GM23248 (cell line): ENCODE data around the gene SERTM2. TPM values are rescaled to one million over a fixed set of nuclear protein-coding genes. Genes with fewer than 3 reads are reported as not detected.

Source experiments
- DNase-seq: peaks from one replicate; pipeline ENCODE4 v3.0.0-alpha.2; 2015
- H2AFZ ChIP-seq: fragments of 200-600 bp; sonication (generic); 2 replicates; pipeline ENCODE4 v1.6.1; 2016; ENCODE audit warnings: antibody characterized with exemption
- H3F3A ChIP-seq: fragments of 200-600 bp; sonication (generic); 2 replicates; pipeline ENCODE4 v1.6.1; 2016; ENCODE audit warnings: mild to moderate bottlenecking, antibody characterized with exemption, mixed run types; ENCODE audit not compliant: insufficient read depth
- H3K27ac ChIP-seq: fragments of 200-600 bp; sonication (generic); 2 replicates; pipeline ENCODE4 v1.5.1; 2016; ENCODE audit warnings: mild to moderate bottlenecking
- H3K27me3 ChIP-seq: fragments of 200-600 bp; sonication (generic); replicated peaks from 2 replicates; pipeline ENCODE4 v1.6.1; 2016; ENCODE audit warnings: mild to moderate bottlenecking; ENCODE audit not compliant: insufficient read depth
- H3K36me3 ChIP-seq: fragments of 200-600 bp; sonication (generic); 2 replicates; pipeline ENCODE4 v1.6.1; 2016; ENCODE audit warnings: low read depth, mild to moderate bottlenecking
- H3K4me1 ChIP-seq: fragments of 200-600 bp; sonication (generic); 2 replicates; pipeline ENCODE4 v1.6.1; 2016; ENCODE audit warnings: mild to moderate bottlenecking; ENCODE audit not compliant: insufficient read depth
- H3K4me2 ChIP-seq: fragments of 200-600 bp; sonication (generic); one replicate; pipeline ENCODE4 v1.6.1; 2016; ENCODE audit warnings: mild to moderate bottlenecking; ENCODE audit not compliant: unreplicated experiment
- H3K4me3 ChIP-seq: fragments of 200-600 bp; sonication (generic); 2 replicates; pipeline ENCODE4 v1.5.1; 2016; ENCODE audit warnings: mild to moderate bottlenecking
- H3K79me2 ChIP-seq: fragments of 200-600 bp; sonication (generic); 2 replicates; pipeline ENCODE4 v1.6.1; 2016; ENCODE audit warnings: mild to moderate bottlenecking; ENCODE audit not compliant: insufficient read depth
- H3K9ac ChIP-seq: fragments of 200-600 bp; sonication (generic); 2 replicates; pipeline ENCODE4 v1.6.1; 2016; ENCODE audit warnings: mild to moderate bottlenecking
- H3K9me2 ChIP-seq: fragments of 200-600 bp; sonication (generic); 2 replicates; pipeline ENCODE4 v1.6.1; 2016; ENCODE audit warnings: mixed run types, mild to moderate bottlenecking, moderate library complexity; ENCODE audit not compliant: insufficient read depth
- H3K9me3 ChIP-seq: fragments of 200-600 bp; sonication (generic); one replicate; pipeline ENCODE4 v1.6.1; 2017; ENCODE audit warnings: low read depth
- H4K20me1 ChIP-seq: fragments of 200-600 bp; sonication (generic); 2 replicates; pipeline ENCODE4 v1.6.0; 2016; ENCODE audit not compliant: insufficient read depth
- EZH2 ChIP-seq: fragments of 200-600 bp; sonication (generic); IDR thresholded peaks from 2 replicates; pipeline ENCODE4 v1.6.1; 2018; ENCODE audit warnings: antibody characterized with exemption, mild to moderate bottlenecking; ENCODE audit not compliant: insufficient read depth, poor library complexity, severe bottlenecking
- EZH2phosphoT487 ChIP-seq: fragments of 200-600 bp; sonication (generic); IDR thresholded peaks from 2 replicates; pipeline ENCODE4 v1.6.1; 2018; ENCODE audit warnings: antibody characterized with exemption, moderate library complexity, mild to moderate bottlenecking, low read depth; ENCODE audit not compliant: insufficient read depth
- WGBS, 2 experiments: methylation state at CpG; one replicate each; pipeline ENCODE4 v1.1.6; 2015 to 2017; ENCODE audit warnings: low lambda C conversion rate in 2 of 2, low coverage in 1 of 2; ENCODE audit errors: missing lambda C conversion rate in 2 of 2; 5-methylcytosine and 5-hydroxymethylcytosine counted together
- in situ Hi-C: fragments of 300-500 bp; cut with MboI; formaldehyde crosslinking; loops from 2 replicates; pipeline ENCODE4 v1.15.0; 2020
- polyA plus RNA-seq: library from polyadenylated mRNA; unstranded; fragments of >200 nt; fragmentation: Nextera tagmentation; extraction: Ambion mirVana; gene quantifications from 2 replicates; pipeline ENCODE4 v1.2.1, GENCODE V29; 2016
- total RNA-seq: library from RNA; depleted of rRNA; stranded (reverse); fragments of >200 nt; shearing (Covaris generic); gene quantifications from 2 replicates; pipeline ENCODE4 v1.2.3, GENCODE V29; 2014

Gene SERTM2
- total and polyA plus RNA-seq, 2 experiments from 2014 or later = not detected

- no peak for DNase-seq
- H2AFZ ChIP-seq = no peak overlapping the region
- in situ Hi-C loops = no loop called here
- H3K4me3 ChIP-seq = no peak overlapping the region
- H3K4me2 ChIP-seq = no peak overlapping the region
- H4K20me1 ChIP-seq = no peaks in the 10 kb centered on the region
- H3K27me3 ChIP-seq = no peaks in the 10 kb centered on the region
- no peaks in the 10 kb centered on the region for H3F3A ChIP-seq
- no peaks in the 10 kb centered on the region for H3K9me3 ChIP-seq
- no peak for TF ChIP-seq EZH2phosphoT487
- TF ChIP-seq EZH2 = no peak
- no peaks in the 10 kb centered on the region for H3K79me2 ChIP-seq
- H3K4me1 ChIP-seq = no peaks in the 10 kb centered on the region
- H3K9ac ChIP-seq = no peak overlapping the region
- H3K27ac ChIP-seq = no peak overlapping the region
- no peaks in the 10 kb centered on the region for H3K36me3 ChIP-seq
- H3K9me2 ChIP-seq = no peaks in the 10 kb centered on the region
These were observed 29.5 kb upstream of the SERTM2 start for GRCh38 chrX:111481896-111482295.

GRCh38 chrX:111483135-111483534, 28.3 kb upstream of the SERTM2 start:
- 0 to 10% methylated on average over 2 of the region's 2 CpGs for WGBS, 2 experiments
- H3K4me3 ChIP-seq = no peak overlapping the region
- no peak for DNase-seq
- TF ChIP-seq EZH2phosphoT487 = no peak
- no peaks in the 10 kb centered on the region for H3F3A ChIP-seq
- no peaks in the 10 kb centered on the region for H3K79me2 ChIP-seq
- H3K36me3 ChIP-seq = no peaks in the 10 kb centered on the region
- no peaks in the 10 kb centered on the region for H3K9me2 ChIP-seq
- H2AFZ ChIP-seq = no peak overlapping the region
- H3K4me2 ChIP-seq = no peak overlapping the region
- H3K27ac ChIP-seq = no peak overlapping the region
- H3K27me3 ChIP-seq = no peaks in the 10 kb centered on the region
- no peak overlapping the region for H3K9ac ChIP-seq
- H3K4me1 ChIP-seq = no peaks in the 10 kb centered on the region
- H3K9me3 ChIP-seq = no peaks in the 10 kb centered on the region
- H4K20me1 ChIP-seq = no peaks in the 10 kb centered on the region
- in situ Hi-C loops = no loop called here

- in situ Hi-C loops = no loop called here
- Histone ChIP-seq H3K9me3 (no peaks in the 10 kb centered on the region), H3K27me3 (no peaks in the 10 kb centered on the region), H3F3A (no peaks in the 10 kb centered on the region), H3K4me3 (no peak overlapping the region), H3K4me1 (no peaks in the 10 kb centered on the region), H3K9me2 (no peaks in the 10 kb centered on the region), H3K27ac (no peak overlapping the region), H3K4me2 (no peak overlapping the region), H3K9ac (no peak overlapping the region), H3K36me3 (no peaks in the 10 kb centered on the region), H4K20me1 (no peaks in the 10 kb centered on the region), H2AFZ (no peak overlapping the region), H3K79me2 (no peaks in the 10 kb centered on the region)
- no peak for TF ChIP-seq EZH2phosphoT487
- TF ChIP-seq EZH2 = no peak
- no peak for DNase-seq
These were observed 27.6 kb upstream of the SERTM2 start for GRCh38 chrX:111483881-111484280.

- Histone ChIP-seq H4K20me1 (no peaks in the 10 kb centered on the region), H3K36me3 (no peaks in the 10 kb centered on the region), H3K79me2 (no peaks in the 10 kb centered on the region), H3F3A (no peaks in the 10 kb centered on the region), H3K9me2 (no peaks in the 10 kb centered on the region), H3K9me3 (no peaks in the 10 kb centered on the region), H3K4me3 (no peak overlapping the region), H3K9ac (no peak overlapping the region), H3K27me3 (no peaks in the 10 kb centered on the region), H3K27ac (no peak overlapping the region), H3K4me2 (no peak overlapping the region), H3K4me1 (no peaks in the 10 kb centered on the region), H2AFZ (no peak overlapping the region)
- TF ChIP-seq EZH2phosphoT487 (no peak), EZH2 (no peak)
- in situ Hi-C loops = no loop called here
- no peak for DNase-seq
These were observed 20.8 kb upstream of the SERTM2 start for GRCh38 chrX:111490688-111491087.

GRCh38 chrX:111492085-111492484, 19.4 kb upstream of the SERTM2 start:
- no peak overlapping the region for H3K4me2 ChIP-seq
- H3K4me1 ChIP-seq = no peaks in the 10 kb centered on the region
- H3K4me3 ChIP-seq = no peak overlapping the region
- H3K27me3 ChIP-seq = no peaks in the 10 kb centered on the region
- H4K20me1 ChIP-seq = no peaks in the 10 kb centered on the region
- H3K9me2 ChIP-seq = no peaks in the 10 kb centered on the region
- in situ Hi-C loops = no loop called here
- no peak for DNase-seq
- no peaks in the 10 kb centered on the region for H3K79me2 ChIP-seq
- TF ChIP-seq EZH2 = no peak
- TF ChIP-seq EZH2phosphoT487 = no peak
- WGBS, 2 experiments = 36 to 49% methylated on average over 4 of the region's 4 CpGs
- H3K9me3 ChIP-seq = no peaks in the 10 kb centered on the region
- H3K9ac ChIP-seq = no peak overlapping the region
- H3F3A ChIP-seq = no peaks in the 10 kb centered on the region
- H3K27ac ChIP-seq = no peak overlapping the region
- H2AFZ ChIP-seq = no peak overlapping the region
- H3K36me3 ChIP-seq = no peaks in the 10 kb centered on the region
